Adrenal gland (tissue), 5 donors: Measurements from ENCODE around the gene CCDC187.

Source experiments
- CTCF ChIP-seq, 6 experiments: fragments of 450-650 bp in 4 of 6; fragments of 200-600 bp in 2 of 6; sonication (generic) in 1 of 6; IDR thresholded peaks; 1 replicate in 5 of 6; 2 replicates in 1 of 6; pipeline versions ENCODE4 v1.5.1 to v1.8.0; 2016 to 2021; ENCODE audit warnings: antibody characterized with exemption in 6 of 6, mild to moderate bottlenecking in 2 of 6, moderate library complexity in 1 of 6
- POLR2A ChIP-seq, 2 donors: fragments of 450-650 bp; IDR thresholded peaks; one replicate each; pipeline ENCODE4 v1.6.1; 2017; ENCODE audit warnings: antibody characterized with exemption in 2 of 2, mild to moderate bottlenecking in 2 of 2, moderate library complexity in 1 of 2
- donor health status: DM: no; HTN: no; CAD: no.

GRCh38 chr9:136225748-136226679 lies 77.9 kb downstream of the CCDC187 start:
- TF ChIP-seq POLR2A (IDR thresholded peaks at IDR 0.05): no peak
- TF ChIP-seq CTCF (IDR thresholded peaks at IDR 0.05): peak; percentile 54 to 73 (median 60)
